Measurements from ENCODE around the gene YWHAQ.

GRCh38 chr2:9637330-9637729, 6.5 kb upstream of the YWHAQ start:
- TF ChIP-seq, protein P1, sequence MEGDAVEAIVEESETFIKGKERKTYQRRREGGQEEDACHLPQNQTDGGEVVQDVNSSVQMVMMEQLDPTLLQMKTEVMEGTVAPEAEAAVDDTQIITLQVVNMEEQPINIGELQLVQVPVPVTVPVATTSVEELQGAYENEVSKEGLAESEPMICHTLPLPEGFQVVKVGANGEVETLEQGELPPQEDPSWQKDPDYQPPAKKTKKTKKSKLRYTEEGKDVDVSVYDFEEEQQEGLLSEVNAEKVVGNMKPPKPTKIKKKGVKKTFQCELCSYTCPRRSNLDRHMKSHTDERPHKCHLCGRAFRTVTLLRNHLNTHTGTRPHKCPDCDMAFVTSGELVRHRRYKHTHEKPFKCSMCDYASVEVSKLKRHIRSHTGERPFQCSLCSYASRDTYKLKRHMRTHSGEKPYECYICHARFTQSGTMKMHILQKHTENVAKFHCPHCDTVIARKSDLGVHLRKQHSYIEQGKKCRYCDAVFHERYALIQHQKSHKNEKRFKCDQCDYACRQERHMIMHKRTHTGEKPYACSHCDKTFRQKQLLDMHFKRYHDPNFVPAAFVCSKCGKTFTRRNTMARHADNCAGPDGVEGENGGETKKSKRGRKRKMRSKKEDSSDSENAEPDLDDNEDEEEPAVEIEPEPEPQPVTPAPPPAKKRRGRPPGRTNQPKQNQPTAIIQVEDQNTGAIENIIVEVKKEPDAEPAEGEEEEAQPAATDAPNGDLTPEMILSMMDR (IDR thresholded peaks at IDR 0.05), result no peak
- TF ChIP-seq POLR2A (IDR thresholded peaks at IDR 0.05), result no peak

Measured in testis (tissue), 2 donors.